ENCODE measurements around the gene B3GALT5. TPM values are rescaled to one million over a fixed set of nuclear protein-coding genes. Genes with fewer than 3 reads are reported as not detected.

B3GALT5 gene
- total and polyA plus RNA-seq, 7 donors, result under 0.01 to 1.0 (median 0.06) TPM; not detected in 2

DNA sequence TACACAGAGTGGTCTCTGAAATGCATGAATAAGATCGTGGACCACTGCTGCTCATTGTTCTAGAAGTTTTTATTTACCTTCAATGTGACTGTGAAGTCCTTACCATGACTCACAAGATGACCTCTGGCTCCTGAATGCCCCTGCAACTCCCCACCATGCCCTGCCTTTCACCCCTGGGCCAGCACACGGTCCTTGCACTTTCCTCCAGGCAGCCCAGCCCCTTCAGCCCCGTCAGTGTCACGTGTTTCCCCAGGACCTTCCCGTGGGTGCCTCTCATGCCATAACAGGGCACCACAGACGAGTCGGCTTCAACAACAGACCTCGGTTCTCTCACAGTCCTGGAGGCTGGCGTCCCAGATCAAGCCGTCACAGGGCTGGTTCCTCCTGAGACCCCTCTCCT is 62.1 kb downstream of the B3GALT5 start:
- ATAC-seq (no peak), DNase-seq (no peak)
- Histone ChIP-seq H3K36me3 (ENCODE audit: insufficient read depth in 1 of 2, low read depth in 1 of 2) (no peaks in the 10 kb centered on the region), H3K9me3 (no peaks in the 10 kb centered on the region), H3K27me3 (ENCODE audit: insufficient read depth in 3 of 3, low read length in 2 of 3) (no peaks in the 10 kb centered on the region), H3K4me3 (no peak overlapping the region), H3K27ac (no peak overlapping the region), H3K4me1 (no peaks in the 10 kb centered on the region)
- 82 to 87% (median 84%) methylated on average over 10 of the region's 10 CpGs for whole genome bisulfite sequencing, 3 donors
- TF ChIP-seq, protein P1, sequence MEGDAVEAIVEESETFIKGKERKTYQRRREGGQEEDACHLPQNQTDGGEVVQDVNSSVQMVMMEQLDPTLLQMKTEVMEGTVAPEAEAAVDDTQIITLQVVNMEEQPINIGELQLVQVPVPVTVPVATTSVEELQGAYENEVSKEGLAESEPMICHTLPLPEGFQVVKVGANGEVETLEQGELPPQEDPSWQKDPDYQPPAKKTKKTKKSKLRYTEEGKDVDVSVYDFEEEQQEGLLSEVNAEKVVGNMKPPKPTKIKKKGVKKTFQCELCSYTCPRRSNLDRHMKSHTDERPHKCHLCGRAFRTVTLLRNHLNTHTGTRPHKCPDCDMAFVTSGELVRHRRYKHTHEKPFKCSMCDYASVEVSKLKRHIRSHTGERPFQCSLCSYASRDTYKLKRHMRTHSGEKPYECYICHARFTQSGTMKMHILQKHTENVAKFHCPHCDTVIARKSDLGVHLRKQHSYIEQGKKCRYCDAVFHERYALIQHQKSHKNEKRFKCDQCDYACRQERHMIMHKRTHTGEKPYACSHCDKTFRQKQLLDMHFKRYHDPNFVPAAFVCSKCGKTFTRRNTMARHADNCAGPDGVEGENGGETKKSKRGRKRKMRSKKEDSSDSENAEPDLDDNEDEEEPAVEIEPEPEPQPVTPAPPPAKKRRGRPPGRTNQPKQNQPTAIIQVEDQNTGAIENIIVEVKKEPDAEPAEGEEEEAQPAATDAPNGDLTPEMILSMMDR (IDR thresholded peaks at IDR 0.05), result no peak
- intact Hi-C loops (cut with DNase I), result no loop called here

DNA sequence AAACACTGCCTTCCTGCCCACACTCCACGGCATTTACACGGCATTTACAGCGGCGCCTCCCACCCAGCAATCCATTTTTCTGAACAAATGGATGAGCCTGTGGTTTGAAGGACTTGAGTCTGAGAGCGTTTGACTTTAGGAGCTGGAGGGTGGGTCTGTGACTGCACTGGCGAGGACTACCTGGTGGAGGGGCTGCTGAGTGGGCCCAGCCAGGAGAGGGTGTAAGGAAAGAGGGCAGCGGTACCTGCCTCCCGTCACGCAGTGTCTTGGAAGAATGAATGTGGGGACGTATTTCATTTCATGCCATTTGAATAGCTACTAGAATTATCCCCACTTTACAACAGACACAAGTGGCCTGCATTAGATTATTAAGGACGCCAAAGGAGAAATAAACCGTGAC is 62.9 kb downstream of the B3GALT5 start:
- intact Hi-C loops (cut with DNase I), result no loop called here
- ATAC-seq (no peak), DNase-seq (no peak)
- H3K4me3 ChIP-seq, result no peak overlapping the region
- no peaks in the 10 kb centered on the region for H3K27me3 ChIP-seq (ENCODE audit: insufficient read depth in 3 of 3, low read length in 2 of 3)
- WGBS, 3 donors, result 74 to 82% (median 75%) methylated on average over 12 of the region's 12 CpGs
- no peaks in the 10 kb centered on the region for H3K4me1 ChIP-seq
- H3K36me3 ChIP-seq (ENCODE audit: insufficient read depth in 1 of 2, low read depth in 1 of 2), result no peaks in the 10 kb centered on the region
- no peaks in the 10 kb centered on the region for H3K9me3 ChIP-seq
- TF ChIP-seq, protein P1 (IDR thresholded peaks at IDR 0.05), result no peak
- H3K27ac ChIP-seq, result no peak overlapping the region

DNA sequence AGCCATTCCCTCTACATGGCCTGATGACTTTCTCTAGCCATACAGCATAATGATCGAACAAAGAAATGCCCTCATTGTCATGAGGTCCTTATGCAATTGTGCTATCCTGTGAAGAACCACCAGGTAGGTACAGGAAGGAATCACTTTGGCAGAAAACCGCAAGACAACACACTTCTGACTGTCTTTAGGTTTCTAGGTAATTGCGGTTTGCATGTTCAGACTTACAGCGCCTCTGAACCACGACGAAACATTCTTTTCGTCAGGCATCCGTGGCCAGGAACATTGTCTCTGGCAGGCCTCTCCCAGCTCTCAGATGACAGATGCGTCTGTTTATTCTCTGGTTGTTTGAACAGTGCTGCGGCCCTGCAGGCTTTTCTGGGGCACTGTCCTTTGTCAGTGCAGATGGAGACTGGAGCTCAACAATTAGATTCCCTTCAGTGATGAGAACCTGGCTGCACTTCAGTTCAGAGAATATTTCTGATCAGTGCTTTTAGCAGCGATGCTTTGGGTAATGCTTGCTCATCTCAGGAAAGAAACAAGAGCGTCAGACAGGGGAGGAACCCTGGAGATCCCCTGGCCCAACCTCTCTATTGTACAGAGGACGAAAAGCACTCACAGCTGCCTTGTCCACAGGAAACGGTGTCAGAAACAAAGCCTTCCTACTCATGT is 63.4 kb downstream of the B3GALT5 start:
- Histone ChIP-seq H3K27me3 (ENCODE audit: insufficient read depth in 3 of 3, low read length in 2 of 3) (no peaks in the 10 kb centered on the region), H3K36me3 (ENCODE audit: insufficient read depth in 1 of 2, low read depth in 1 of 2) (no peaks in the 10 kb centered on the region), H3K4me1 (no peaks in the 10 kb centered on the region), H3K4me3 (no peak overlapping the region), H3K27ac (peak overlapping the region; percentile 2), H3K9me3 (no peaks in the 10 kb centered on the region)
- 20 to 29% (median 21%) methylated on average over 14 of the region's 14 CpGs for whole genome bisulfite sequencing, 3 donors
- TF ChIP-seq, protein P1 (IDR thresholded peaks at IDR 0.05), result no peak
- DNase-seq (no peak), ATAC-seq (peak in 1 of 4 donors; percentile 35)
- intact Hi-C loops (cut with DNase I), result no loop called here

DNA sequence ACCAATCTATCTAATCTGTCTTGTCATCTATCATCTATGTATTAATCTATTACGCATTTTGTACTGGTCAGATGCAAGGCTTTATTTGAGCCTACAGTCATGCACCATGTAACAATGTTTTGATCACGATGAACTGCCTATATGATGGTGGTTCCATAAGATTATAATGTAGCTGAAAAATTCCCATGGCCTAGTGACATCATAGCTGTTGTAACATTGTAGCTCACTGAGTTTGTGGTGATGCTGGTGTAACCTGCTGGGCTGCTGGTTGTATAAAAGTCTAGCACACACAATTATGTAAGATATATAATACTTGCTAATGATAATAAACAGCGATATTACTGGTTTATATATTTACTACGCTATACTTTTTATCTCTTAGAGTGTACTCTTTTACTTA is 67.5 kb downstream of the B3GALT5 start:
- Histone ChIP-seq H3K4me3 (no peak overlapping the region), H3K27ac (no peak overlapping the region), H3K4me1 (no peaks in the 10 kb centered on the region), H3K27me3 (ENCODE audit: insufficient read depth in 3 of 3, low read length in 2 of 3) (no peaks in the 10 kb centered on the region), H3K36me3 (ENCODE audit: insufficient read depth in 1 of 2, low read depth in 1 of 2) (no peaks in the 10 kb centered on the region), H3K9me3 (no peaks in the 10 kb centered on the region)
- intact Hi-C loops (cut with DNase I), result no loop called here
- no peak for DNase-seq
- 97 to 99% (median 98%) methylated on average over 4 of the region's 4 CpGs for WGBS, 3 donors
- ATAC-seq, result no peak
- TF ChIP-seq, protein P1 (IDR thresholded peaks at IDR 0.05), result no peak

DNA sequence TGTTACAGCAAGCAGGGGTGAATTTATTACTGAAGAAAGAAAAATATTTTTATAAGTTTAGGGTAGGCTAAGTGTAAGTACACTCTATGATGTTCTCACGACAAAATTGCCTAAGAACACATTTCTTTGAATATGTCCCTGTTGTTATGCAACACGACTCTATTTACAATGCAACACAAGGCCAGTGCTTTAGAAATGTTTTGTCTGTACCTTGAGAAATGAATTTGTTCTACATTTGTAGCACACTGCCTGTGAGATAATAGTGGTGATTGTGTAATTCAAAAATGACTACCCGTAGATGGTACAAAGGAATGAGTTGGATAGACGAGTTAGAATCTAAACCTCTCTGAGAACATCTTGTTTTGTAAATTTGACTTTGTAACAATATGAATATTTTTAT is 68.5 kb downstream of the B3GALT5 start:
- Histone ChIP-seq H3K4me1 (no peaks in the 10 kb centered on the region), H3K36me3 (ENCODE audit: insufficient read depth in 1 of 2, low read depth in 1 of 2) (no peaks in the 10 kb centered on the region), H3K4me3 (no peak overlapping the region), H3K27ac (no peak overlapping the region), H3K27me3 (ENCODE audit: insufficient read depth in 3 of 3, low read length in 2 of 3) (no peaks in the 10 kb centered on the region), H3K9me3 (no peaks in the 10 kb centered on the region)
- intact Hi-C loops (cut with DNase I), result no loop called here
- 43 to 51% (median 48%) methylated on average over 4 of the region's 4 CpGs for WGBS, 3 donors
- no peak for ATAC-seq
- DNase-seq, result no peak
- TF ChIP-seq, protein P1 (IDR thresholded peaks at IDR 0.05), result no peak

Data from psoas muscle (tissue), 8 donors.